Measurements from ENCODE around the gene POU6F2.

DNA sequence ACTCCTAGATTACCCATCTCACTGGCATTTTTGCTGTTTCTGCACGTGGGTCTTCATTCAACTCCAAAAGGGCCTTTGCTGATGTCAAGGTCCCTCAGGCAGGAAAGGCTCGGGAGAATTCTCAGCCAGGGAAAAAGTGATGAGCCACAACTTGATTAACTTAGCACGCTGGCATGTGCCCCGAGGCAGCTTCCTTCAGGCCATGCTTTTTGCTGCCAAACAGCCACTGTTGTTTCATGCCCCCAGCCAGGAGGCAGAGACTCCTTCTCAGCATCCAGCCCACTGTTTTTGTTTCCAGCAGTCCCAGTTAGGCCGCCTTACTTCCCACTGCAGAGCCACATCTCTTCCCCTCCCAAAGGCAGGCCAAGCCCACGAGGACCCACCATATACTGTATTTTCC, 322.0 kb downstream of the POU6F2 start:
- TF ChIP-seq, protein P1, sequence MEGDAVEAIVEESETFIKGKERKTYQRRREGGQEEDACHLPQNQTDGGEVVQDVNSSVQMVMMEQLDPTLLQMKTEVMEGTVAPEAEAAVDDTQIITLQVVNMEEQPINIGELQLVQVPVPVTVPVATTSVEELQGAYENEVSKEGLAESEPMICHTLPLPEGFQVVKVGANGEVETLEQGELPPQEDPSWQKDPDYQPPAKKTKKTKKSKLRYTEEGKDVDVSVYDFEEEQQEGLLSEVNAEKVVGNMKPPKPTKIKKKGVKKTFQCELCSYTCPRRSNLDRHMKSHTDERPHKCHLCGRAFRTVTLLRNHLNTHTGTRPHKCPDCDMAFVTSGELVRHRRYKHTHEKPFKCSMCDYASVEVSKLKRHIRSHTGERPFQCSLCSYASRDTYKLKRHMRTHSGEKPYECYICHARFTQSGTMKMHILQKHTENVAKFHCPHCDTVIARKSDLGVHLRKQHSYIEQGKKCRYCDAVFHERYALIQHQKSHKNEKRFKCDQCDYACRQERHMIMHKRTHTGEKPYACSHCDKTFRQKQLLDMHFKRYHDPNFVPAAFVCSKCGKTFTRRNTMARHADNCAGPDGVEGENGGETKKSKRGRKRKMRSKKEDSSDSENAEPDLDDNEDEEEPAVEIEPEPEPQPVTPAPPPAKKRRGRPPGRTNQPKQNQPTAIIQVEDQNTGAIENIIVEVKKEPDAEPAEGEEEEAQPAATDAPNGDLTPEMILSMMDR (IDR thresholded peaks at IDR 0.05), result no peak
- TF ChIP-seq POLR2A (IDR thresholded peaks at IDR 0.05), result no peak
